HCT116 (cell line): ENCODE results near the gene ILDR2. TPM values are rescaled to one million over a fixed set of nuclear protein-coding genes. Genes with fewer than 3 reads are reported as not detected.

Experiments
- ATAC-seq: fragments of 200-7000 bp; cut with Tn5 transposase; 2 replicates; pipeline ENCODE4 v1.9.1; 2020; ENCODE audit warnings: mild to moderate bottlenecking, moderate library complexity
- BruUV-seq: library from RNA; stranded (reverse); fragments of 400-500 nt; replicated peaks from 2 replicates; lab custom pipeline; 2021; lab: Mats Ljungman, UMichigan
- CTCF ChIA-PET: fragments of 300-600 bp; sonication (Branson Sonifier 250); formaldehyde crosslinking; loops from one replicate; lab custom pipeline; 2021; ENCODE audit warnings: antibody characterized with exemption; lab: Charles Lee
- POLR2A ChIA-PET: fragments of 300-600, 350-600 bp; sonication (Branson Sonifier 250); formaldehyde crosslinking; loops from one replicate; lab custom pipeline; 2021; ENCODE audit warnings: antibody characterized with exemption; lab: Charles Lee
- RAD21 ChIA-PET, 2 experiments: fragments of 300-600 bp; sonication (Branson Sonifier 250); formaldehyde crosslinking; loops; one replicate each; lab custom pipeline; 2023; ENCODE audit warnings: low total read pairs in 2 of 2; ENCODE audit not compliant: uncharacterized antibody in 2 of 2, unreplicated experiment in 2 of 2, low non-redundant PET in 1 of 2; lab: Charles Lee
- DNase-seq: peaks from one replicate; pipeline ENCODE4 v3.0.0-alpha.2; 2010; ENCODE audit warnings: low read depth, low spot score
- H2AFZ ChIP-seq: fragments of 200-600 bp; shearing (Covaris generic), sonication (generic); 2 replicates; pipeline ENCODE4 v1.6.1; 2017; ENCODE audit warnings: low read depth, mixed run types, mixed read lengths, antibody characterized with exemption, low read length; ENCODE audit not compliant: poor library complexity, severe bottlenecking
- H3K27ac ChIP-seq: 2 replicates; pipeline ENCODE4 v1.5.1; 2012; ENCODE audit warnings: low read depth, low read length
- H3K27me3 ChIP-seq: fragments of 200-600 bp; sonication (generic); 2 replicates; pipeline ENCODE4 v1.6.1; 2016; ENCODE audit warnings: mixed run types, low read length, mixed read lengths; ENCODE audit not compliant: insufficient read depth
- H3K36me3 ChIP-seq, 2 experiments: fragments of 200-500 bp in 1 of 2; fragments of 200-600 bp in 1 of 2; sonication (Bioruptor generic) in 1 of 2; sonication (generic) in 1 of 2; 2 replicates each; pipeline versions ENCODE4 v1.5.1 to v1.6.1; 2014 to 2016; ENCODE audit warnings: low read length in 2 of 2, inconsistent platforms in 1 of 2, mixed read lengths in 1 of 2, mixed run types in 1 of 2; ENCODE audit not compliant: insufficient read depth in 2 of 2, control insufficient read depth in 1 of 2
- H3K4me1 ChIP-seq, 2 experiments: fragments of 200-600 bp in 1 of 2; sonication (generic) in 1 of 2; 2 replicates each; pipeline versions ENCODE4 v1.5.1 to v1.6.1; 2012 to 2017; ENCODE audit warnings: low read length in 2 of 2, inconsistent platforms in 1 of 2, mild to moderate bottlenecking in 1 of 2, mixed read lengths in 1 of 2, mixed run types in 1 of 2, moderate library complexity in 1 of 2; ENCODE audit not compliant: insufficient read depth in 2 of 2, control insufficient read depth in 1 of 2
- H3K4me2 ChIP-seq: fragments of 200-600 bp; sonication (generic); 2 replicates; pipeline ENCODE4 v1.6.1; 2017; ENCODE audit warnings: mixed run types, low read length, mixed read lengths
- H3K4me3 ChIP-seq, 2 experiments: fragments of 200-600 bp in 1 of 2; sonication (generic) in 1 of 2; replicated peaks in 1 of 2; 2 replicates each; pipeline ENCODE4 v1.5.1; 2011 to 2016; ENCODE audit warnings: low read length in 2 of 2, control low read depth in 1 of 2, low read depth in 1 of 2, mild to moderate bottlenecking in 1 of 2, mixed read lengths in 1 of 2, mixed run types in 1 of 2
- H3K79me2 ChIP-seq: fragments of 200-600 bp; sonication (generic); 2 replicates; pipeline ENCODE4 v1.6.1; 2017; ENCODE audit warnings: mild to moderate bottlenecking, mixed run types, low read length, moderate library complexity, mixed read lengths; ENCODE audit not compliant: insufficient read depth
- H3K9ac ChIP-seq: fragments of 200-600 bp; sonication (generic); 2 replicates; pipeline ENCODE4 v1.6.1; 2016; ENCODE audit warnings: low read length, mixed read lengths
- H3K9me2 ChIP-seq: fragments of 200-600 bp; sonication (generic), shearing (Covaris generic); 2 replicates; pipeline ENCODE4 v1.6.1; 2017; ENCODE audit warnings: mixed run types, mild to moderate bottlenecking, moderate library complexity; ENCODE audit not compliant: insufficient read depth
- H3K9me3 ChIP-seq, 2 experiments: fragments of 200-500 bp in 1 of 2; fragments of 200-600 bp in 1 of 2; sonication (Bioruptor generic) in 1 of 2; sonication (generic) in 1 of 2; 2 replicates each; pipeline ENCODE4 v1.6.1; 2014 to 2017; ENCODE audit warnings: low read length in 2 of 2, mixed read lengths in 2 of 2, inconsistent platforms in 1 of 2, low read depth in 1 of 2, mild to moderate bottlenecking in 1 of 2, mixed run types in 1 of 2, moderate library complexity in 1 of 2; ENCODE audit not compliant: control insufficient read depth in 1 of 2, insufficient read depth in 1 of 2
- H4K20me1 ChIP-seq: fragments of 200-600 bp; sonication (generic), shearing (Covaris generic); 2 replicates; pipeline ENCODE4 v1.6.1; 2017; ENCODE audit warnings: mixed run types, mild to moderate bottlenecking, moderate library complexity; ENCODE audit not compliant: insufficient read depth
- ATF3 ChIP-seq: IDR thresholded peaks from 2 replicates; pipeline ENCODE4 v1.6.1; 2012
- CBX3 ChIP-seq: IDR thresholded peaks from 2 replicates; pipeline ENCODE4 v1.6.1; 2012; ENCODE audit warnings: low read depth
- CEBPB ChIP-seq: IDR thresholded peaks from 2 replicates; pipeline ENCODE4 v1.6.1; 2012; ENCODE audit warnings: low read depth
- EGR1 ChIP-seq: IDR thresholded peaks from 2 replicates; pipeline ENCODE4 v1.6.1; 2012; ENCODE audit warnings: low read depth
- ELF1 ChIP-seq: IDR thresholded peaks from 2 replicates; pipeline ENCODE4 v1.6.1; 2012; ENCODE audit warnings: low read depth, borderline replicate concordance
- FOSL1 ChIP-seq: IDR thresholded peaks from 2 replicates; pipeline ENCODE4 v1.6.1; 2012; ENCODE audit warnings: low read depth
- POLR2AphosphoS5 ChIP-seq: IDR thresholded peaks from 2 replicates; pipeline ENCODE4 v1.6.1; 2011; ENCODE audit warnings: mild to moderate bottlenecking, low read depth, low read length, moderate library complexity
- RAD21 ChIP-seq: IDR thresholded peaks from 2 replicates; pipeline ENCODE4 v1.6.1; 2012; ENCODE audit warnings: low read depth, mild to moderate bottlenecking
- SRF ChIP-seq: IDR thresholded peaks from 2 replicates; pipeline ENCODE4 v1.6.1; 2012; ENCODE audit warnings: low read depth
- YY1 ChIP-seq: IDR thresholded peaks from 2 replicates; pipeline ENCODE4 v1.6.1; 2011; ENCODE audit warnings: low read length, low read depth, moderate library complexity, mild to moderate bottlenecking; ENCODE audit not compliant: insufficient replicate concordance; ENCODE audit errors: extremely low read depth
- intact Hi-C: fragments of 100-400 bp; cut with micrococcal nuclease; formaldehyde crosslinking; loops from 2 replicates; pipeline ENCODE4 v1.10.0; 2022
- total RNA-seq: library from RNA; stranded (reverse); gene quantifications from one replicate; pipeline ENCODE4 v1.2.1, GENCODE V29; 2021; ENCODE audit not compliant: unreplicated experiment
- TF ChIP-seq, protein P1 (sequence below): IDR thresholded peaks from 2 replicates; pipeline ENCODE4 v1.6.1; 2012

The ILDR2 gene
- total RNA-seq, 1 experiment from 2014 or later, result 2.4 TPM

DNA sequence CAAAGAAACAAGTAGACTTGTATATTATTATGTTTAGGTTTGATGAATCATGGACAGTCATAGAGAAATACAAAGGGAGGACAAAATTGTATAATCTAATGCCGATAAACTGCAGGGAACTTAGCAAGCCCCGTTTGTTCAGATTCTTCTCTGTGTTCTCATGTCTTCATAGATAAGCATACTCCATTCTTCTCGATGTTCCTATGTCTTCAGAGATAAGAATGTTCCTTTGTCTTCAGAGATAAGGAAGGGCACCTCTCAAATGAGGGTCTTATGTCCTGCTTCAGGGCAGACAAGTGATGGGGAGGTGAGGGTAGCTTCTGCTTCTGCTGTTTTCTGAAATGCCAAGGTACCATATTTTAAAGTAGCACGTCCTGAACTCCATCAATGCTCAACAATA lies 79.6 kb downstream of the ILDR2 start:
- Histone ChIP-seq H3K4me3 (no peak overlapping the region), H4K20me1 (no peaks in the 10 kb centered on the region), H3K9ac (no peak overlapping the region)
- CTCF ChIA-PET, result interaction anchor here (1.6 kb wide), 1 partner anchor 15 kb away, joined by 5 read pairs; no protein-coding TSS in a partner anchor
- RAD21 ChIA-PET, result no interaction called here
- TF ChIP-seq FOSL1 (no peak), RAD21 (no peak), CBX3 (no peak), POLR2AphosphoS5 (no peak), ATF3 (no peak), SRF (no peak), EGR1 (no peak)
- TF ChIP-seq, all 23 proteins: peak for 0
- DNase-seq, result no peak
- no peak for ATAC-seq
- Histone ChIP-seq H3K4me2 (no peak overlapping the region), H3K36me3 (no peaks in the 10 kb centered on the region), H3K27me3 (no peaks in the 10 kb centered on the region), H3K27ac (no peak overlapping the region), H3K9me2 (no peaks in the 10 kb centered on the region), H2AFZ (no peak overlapping the region), H3K4me1 (no peaks in the 10 kb centered on the region), H3K9me3 (no peaks in the 10 kb centered on the region; a peak in 1 of 4 replicates), H3K79me2 (no peaks in the 10 kb centered on the region)
- POLR2A ChIA-PET, result no interaction called here
- intact Hi-C loops, result no loop called here
- BruUV-seq, result no TSS peak

DNA sequence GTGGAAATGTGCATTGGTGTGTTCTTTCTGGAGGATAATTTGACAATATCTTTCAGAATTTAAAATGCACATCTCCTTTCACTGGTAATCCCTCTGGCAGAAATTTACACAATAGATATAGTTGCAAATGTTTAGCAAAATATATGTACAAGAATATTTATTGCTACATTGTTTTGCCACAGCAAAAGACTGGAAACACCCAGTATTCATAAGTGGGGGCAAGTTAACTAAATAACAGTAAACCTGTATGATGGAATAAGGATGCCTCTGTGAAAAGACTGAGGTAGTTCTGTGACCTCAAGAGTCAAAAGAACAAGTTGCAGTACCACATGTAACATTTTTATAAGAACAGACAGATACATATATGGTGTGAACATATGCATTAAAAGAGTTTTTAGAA lies 85.6 kb downstream of the ILDR2 start:
- H3K4me1 ChIP-seq, result no peaks in the 10 kb centered on the region
- no peaks in the 10 kb centered on the region for H3K9me3 ChIP-seq
- no peak overlapping the region for H3K9ac ChIP-seq
- BruUV-seq, result no TSS peak
- no peaks in the 10 kb centered on the region for H3K79me2 ChIP-seq
- intact Hi-C loops, result no loop called here
- TF ChIP-seq ELF1, result no peak
- TF ChIP-seq, protein P1, sequence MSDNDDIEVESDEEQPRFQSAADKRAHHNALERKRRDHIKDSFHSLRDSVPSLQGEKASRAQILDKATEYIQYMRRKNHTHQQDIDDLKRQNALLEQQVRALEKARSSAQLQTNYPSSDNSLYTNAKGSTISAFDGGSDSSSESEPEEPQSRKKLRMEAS, result no peak
- TF ChIP-seq RAD21, result no peak
- no peak for TF ChIP-seq CEBPB
- no peak for TF ChIP-seq POLR2AphosphoS5
- TF ChIP-seq YY1, result no peak
- TF ChIP-seq FOSL1, result no peak
- no peak overlapping the region for H3K4me3 ChIP-seq
- no peaks in the 10 kb centered on the region for H3K36me3 ChIP-seq
- RAD21 ChIA-PET, result no interaction called here
- no peak overlapping the region for H3K4me2 ChIP-seq
- H3K27me3 ChIP-seq, result no peaks in the 10 kb centered on the region
- CTCF ChIA-PET, result no interaction called here
- no peaks in the 10 kb centered on the region for H4K20me1 ChIP-seq
- H2AFZ ChIP-seq, result no peak overlapping the region
- H3K9me2 ChIP-seq, result no peaks in the 10 kb centered on the region
- POLR2A ChIA-PET, result no interaction called here
- no peak overlapping the region for H3K27ac ChIP-seq
- DNase-seq (no peak), ATAC-seq (no peak)
